GM23248 (cell line): ENCODE results near the gene MTCL1.

Experiments
- EZH2 ChIP-seq: fragments of 200-600 bp; sonication (generic); IDR thresholded peaks from 2 replicates; pipeline ENCODE4 v1.6.1; 2018; ENCODE audit warnings: antibody characterized with exemption, mild to moderate bottlenecking; ENCODE audit not compliant: insufficient read depth, poor library complexity, severe bottlenecking
- EZH2phosphoT487 ChIP-seq: fragments of 200-600 bp; sonication (generic); IDR thresholded peaks from 2 replicates; pipeline ENCODE4 v1.6.1; 2018; ENCODE audit warnings: antibody characterized with exemption, moderate library complexity, mild to moderate bottlenecking, low read depth; ENCODE audit not compliant: insufficient read depth

DNA sequence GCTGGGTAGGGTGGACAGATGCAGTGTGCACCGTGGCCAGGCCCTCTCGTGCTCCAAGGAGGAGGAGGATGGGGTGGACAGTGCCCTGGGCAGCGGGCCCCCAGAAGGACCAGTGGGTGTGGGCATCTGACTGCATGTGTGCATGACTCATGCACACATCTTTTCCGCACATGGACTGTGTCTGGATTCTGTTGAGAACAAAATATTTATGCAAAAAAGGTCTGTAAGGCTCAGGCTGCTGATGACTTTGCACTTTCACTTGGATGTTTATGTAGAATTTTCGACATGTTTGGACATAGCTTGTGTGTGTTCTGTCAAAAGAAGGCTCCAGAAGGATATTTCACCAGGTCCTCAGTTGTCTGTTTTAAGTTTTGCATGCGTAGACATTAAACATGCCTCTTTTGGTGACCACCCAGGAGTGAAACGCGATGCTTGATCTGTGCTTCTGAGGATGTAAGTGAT is 45.6 kb downstream of the MTCL1 start:
- TF ChIP-seq EZH2 (no peak), EZH2phosphoT487 (no peak)
